ENCODE measurements around the gene EYS.
"Not testable (repeated sequence)": the region's sequence is repeated elsewhere in the genome, so short reads cannot be mapped to it uniquely, and the experiment has no call there.

The EYS gene

GRCh38 chr6:64050590-64050989 is 1656.4 kb downstream of the EYS start:
- WGBS (ENCODE audit: insufficient coverage, insufficient read length), result no CpG with 5 or more reads among the region's 1 CpG

GRCh38 chr6:64049736-64050135 is 1657.3 kb downstream of the EYS start:
- no CpG with 5 or more reads among the region's 2 CpGs for WGBS (ENCODE audit: insufficient coverage, insufficient read length)
- Histone ChIP-seq H3K9me3 (ENCODE audit: control insufficient read depth, insufficient read depth, low read length) (no peaks in the 10 kb centered on the region), H3K27ac (ENCODE audit: low read length) (no peak overlapping the region), H3K4me3 (ENCODE audit: low read length) (no peak overlapping the region), H3K4me1 (ENCODE audit: control insufficient read depth, insufficient read depth, low read length) (no peaks in the 10 kb centered on the region), H3K27me3 (ENCODE audit: control insufficient read depth, insufficient read depth, low read length) (no peaks in the 10 kb centered on the region), H3K36me3 (ENCODE audit: control insufficient read depth, insufficient read depth, low read length) (no peaks in the 10 kb centered on the region)
- DNase-seq (ENCODE audit: low read depth, low spot score), result no peak

More at GRCh38 chr6:64050590-64050989, 1656.4 kb downstream of the EYS start:
- no peak overlapping the region for H3K27ac ChIP-seq (ENCODE audit: low read length)
- H3K27me3 ChIP-seq (ENCODE audit: control insufficient read depth, insufficient read depth, low read length), result no peaks in the 10 kb centered on the region
- DNase-seq (ENCODE audit: low read depth, low spot score), result no peak
- H3K4me3 ChIP-seq (ENCODE audit: low read length), result no peak overlapping the region
- H3K36me3 ChIP-seq (ENCODE audit: control insufficient read depth, insufficient read depth, low read length), result no peaks in the 10 kb centered on the region
- no peaks in the 10 kb centered on the region for H3K9me3 ChIP-seq (ENCODE audit: control insufficient read depth, insufficient read depth, low read length)
- no peaks in the 10 kb centered on the region for H3K4me1 ChIP-seq (ENCODE audit: control insufficient read depth, insufficient read depth, low read length)

GRCh38 chr6:64046746-64047208 is 1660.2 kb downstream of the EYS start:
- no peak overlapping the region for H3K4me3 ChIP-seq (ENCODE audit: low read length)
- H3K36me3 ChIP-seq (ENCODE audit: control insufficient read depth, insufficient read depth, low read length), result no peaks in the 10 kb centered on the region
- H3K27ac ChIP-seq (ENCODE audit: low read length), result no peak overlapping the region
- H3K4me1 ChIP-seq (ENCODE audit: control insufficient read depth, insufficient read depth, low read length), result no peaks in the 10 kb centered on the region
- no peaks in the 10 kb centered on the region for H3K27me3 ChIP-seq (ENCODE audit: control insufficient read depth, insufficient read depth, low read length)
- H3K9me3 ChIP-seq (ENCODE audit: control insufficient read depth, insufficient read depth, low read length), result no peaks in the 10 kb centered on the region
- WGBS (ENCODE audit: insufficient coverage, insufficient read length), result 100% methylated on average over 1 of the region's 1 CpG
- no peak for DNase-seq (ENCODE audit: low read depth, low spot score)

- H3K4me1 ChIP-seq (ENCODE audit: control insufficient read depth, insufficient read depth, low read length), result no peaks in the 10 kb centered on the region
- no peaks in the 10 kb centered on the region for H3K36me3 ChIP-seq (ENCODE audit: control insufficient read depth, insufficient read depth, low read length)
- no peak for DNase-seq (ENCODE audit: low read depth, low spot score)
- WGBS (ENCODE audit: insufficient coverage, insufficient read length), result no CpG with 5 or more reads among the region's 2 CpGs
- no peaks in the 10 kb centered on the region for H3K27me3 ChIP-seq (ENCODE audit: control insufficient read depth, insufficient read depth, low read length)
- H3K27ac ChIP-seq (ENCODE audit: low read length), result no peak overlapping the region
- H3K4me3 ChIP-seq (ENCODE audit: low read length), result no peak overlapping the region
- no peaks in the 10 kb centered on the region for H3K9me3 ChIP-seq (ENCODE audit: control insufficient read depth, insufficient read depth, low read length)
Measured at GRCh38 chr6:64041373-64041772, 1665.7 kb downstream of the EYS start.

GRCh38 chr6:64040113-64040512 is 1666.9 kb downstream of the EYS start:
- Histone ChIP-seq H3K36me3 (ENCODE audit: control insufficient read depth, insufficient read depth, low read length) (no peaks in the 10 kb centered on the region), H3K27me3 (ENCODE audit: control insufficient read depth, insufficient read depth, low read length) (no peaks in the 10 kb centered on the region), H3K27ac (ENCODE audit: low read length) (no peak overlapping the region), H3K9me3 (ENCODE audit: control insufficient read depth, insufficient read depth, low read length) (no peaks in the 10 kb centered on the region), H3K4me3 (ENCODE audit: low read length) (no peak overlapping the region), H3K4me1 (ENCODE audit: control insufficient read depth, insufficient read depth, low read length) (no peaks in the 10 kb centered on the region)
- no CpG with 5 or more reads among the region's 1 CpG for WGBS (ENCODE audit: insufficient coverage, insufficient read length)
- DNase-seq (ENCODE audit: low read depth, low spot score), result no peak

- Histone ChIP-seq H3K27ac (ENCODE audit: low read length) (no peak overlapping the region), H3K4me1 (ENCODE audit: control insufficient read depth, insufficient read depth, low read length) (no peaks in the 10 kb centered on the region), H3K9me3 (ENCODE audit: control insufficient read depth, insufficient read depth, low read length) (no peaks in the 10 kb centered on the region), H3K27me3 (ENCODE audit: control insufficient read depth, insufficient read depth, low read length) (no peaks in the 10 kb centered on the region), H3K36me3 (ENCODE audit: control insufficient read depth, insufficient read depth, low read length) (no peaks in the 10 kb centered on the region), H3K4me3 (ENCODE audit: low read length) (no peak overlapping the region)
- no CpG with 5 or more reads among the region's 1 CpG for WGBS (ENCODE audit: insufficient coverage, insufficient read length)
- no peak for DNase-seq (ENCODE audit: low read depth, low spot score)
Measured at GRCh38 chr6:64037427-64037826, 1669.6 kb downstream of the EYS start.

GRCh38 chr6:64034910-64035655 is 1671.9 kb downstream of the EYS start:
- Histone ChIP-seq H3K9me3 (ENCODE audit: control insufficient read depth, insufficient read depth, low read length) (no peaks in the 10 kb centered on the region), H3K27me3 (ENCODE audit: control insufficient read depth, insufficient read depth, low read length) (no peaks in the 10 kb centered on the region), H3K4me1 (ENCODE audit: control insufficient read depth, insufficient read depth, low read length) (no peaks in the 10 kb centered on the region), H3K4me3 (ENCODE audit: low read length) (no peak overlapping the region), H3K36me3 (ENCODE audit: control insufficient read depth, insufficient read depth, low read length) (no peaks in the 10 kb centered on the region), H3K27ac (ENCODE audit: low read length) (no peak overlapping the region)
- WGBS (ENCODE audit: insufficient coverage, insufficient read length), result no CpG with 5 or more reads among the region's 3 CpGs
- no peak for DNase-seq (ENCODE audit: low read depth, low spot score)

- H3K27ac ChIP-seq (ENCODE audit: low read length), result no peak overlapping the region
- H3K9me3 ChIP-seq (ENCODE audit: control insufficient read depth, insufficient read depth, low read length), result no peaks in the 10 kb centered on the region
- DNase-seq (ENCODE audit: low read depth, low spot score), result no peak
- no CpG with 5 or more reads among the region's 4 CpGs for WGBS (ENCODE audit: insufficient coverage, insufficient read length)
- H3K4me1 ChIP-seq (ENCODE audit: control insufficient read depth, insufficient read depth, low read length), result no peaks in the 10 kb centered on the region
- H3K27me3 ChIP-seq (ENCODE audit: control insufficient read depth, insufficient read depth, low read length), result no peaks in the 10 kb centered on the region
- no peaks in the 10 kb centered on the region for H3K36me3 ChIP-seq (ENCODE audit: control insufficient read depth, insufficient read depth, low read length)
- H3K4me3 ChIP-seq (ENCODE audit: low read length), result no peak overlapping the region
Measured at GRCh38 chr6:64034291-64034690, 1672.7 kb downstream of the EYS start.

GRCh38 chr6:64030950-64031618 is 1675.9 kb downstream of the EYS start:
- not testable (repeated sequence) for H3K4me1 ChIP-seq (ENCODE audit: control insufficient read depth, insufficient read depth, low read length); H3K27ac ChIP-seq (ENCODE audit: low read length); H3K36me3 ChIP-seq (ENCODE audit: control insufficient read depth, insufficient read depth, low read length); H3K9me3 ChIP-seq (ENCODE audit: control insufficient read depth, insufficient read depth, low read length); H3K27me3 ChIP-seq (ENCODE audit: control insufficient read depth, insufficient read depth, low read length); DNase-seq (ENCODE audit: low read depth, low spot score); H3K4me3 ChIP-seq (ENCODE audit: low read length)
- WGBS (ENCODE audit: insufficient coverage, insufficient read length), result no CpG with 5 or more reads among the region's 21 CpGs

GRCh38 chr6:64023693-64024092 is 1683.3 kb downstream of the EYS start:
- H3K36me3 ChIP-seq (ENCODE audit: control insufficient read depth, insufficient read depth, low read length), result no peaks in the 10 kb centered on the region
- no peak overlapping the region for H3K4me3 ChIP-seq (ENCODE audit: low read length)
- DNase-seq (ENCODE audit: low read depth, low spot score), result no peak
- WGBS (ENCODE audit: insufficient coverage, insufficient read length), result no CpG with 5 or more reads among the region's 24 CpGs
- H3K27ac ChIP-seq (ENCODE audit: low read length), result no peak overlapping the region
- H3K27me3 ChIP-seq (ENCODE audit: control insufficient read depth, insufficient read depth, low read length), result no peaks in the 10 kb centered on the region
- H3K9me3 ChIP-seq (ENCODE audit: control insufficient read depth, insufficient read depth, low read length), result no peaks in the 10 kb centered on the region
- H3K4me1 ChIP-seq (ENCODE audit: control insufficient read depth, insufficient read depth, low read length), result no peaks in the 10 kb centered on the region

- Histone ChIP-seq H3K36me3 (ENCODE audit: control insufficient read depth, insufficient read depth, low read length) (no peaks in the 10 kb centered on the region), H3K9me3 (ENCODE audit: control insufficient read depth, insufficient read depth, low read length) (no peaks in the 10 kb centered on the region), H3K4me1 (ENCODE audit: control insufficient read depth, insufficient read depth, low read length) (no peaks in the 10 kb centered on the region), H3K4me3 (ENCODE audit: low read length) (no peak overlapping the region), H3K27me3 (ENCODE audit: control insufficient read depth, insufficient read depth, low read length) (no peaks in the 10 kb centered on the region), H3K27ac (ENCODE audit: low read length) (no peak overlapping the region)
- no peak for DNase-seq (ENCODE audit: low read depth, low spot score)
Measured at GRCh38 chr6:64014595-64014994, 1692.4 kb downstream of the EYS start.

Data from iPS DF 6.9 (cell line).